ENCODE measurements around the gene PTPRK.

DNA sequence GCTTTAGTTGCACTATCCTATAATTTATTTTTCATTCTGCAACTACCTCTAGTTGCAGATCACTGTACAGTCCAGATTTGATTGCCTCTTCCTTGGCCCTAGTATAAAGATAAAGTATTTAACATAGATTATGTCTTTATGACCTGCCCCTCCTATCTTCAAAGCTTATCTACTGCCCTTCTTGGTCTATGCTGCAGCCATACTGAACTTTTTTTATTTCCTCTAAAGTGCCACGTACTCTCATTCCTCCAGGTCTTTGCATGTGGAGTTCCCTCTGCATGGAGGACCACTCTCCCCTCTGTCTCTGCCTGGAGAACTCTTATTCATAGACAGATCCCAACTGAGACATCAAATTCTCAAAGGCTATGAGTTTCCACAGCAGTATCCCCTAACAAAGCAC lies 168.0 kb downstream of the PTPRK start:
- TF ChIP-seq CTCF (conservative IDR thresholded peaks at IDR 0.05; ENCODE audit: low read length) (no peak), EZH2phosphoT487 (IDR thresholded peaks at IDR 0.05; ENCODE audit: borderline replicate concordance, low read depth, low read length) (no peak)
